GM12878 (cell line): ENCODE measurements around the gene ATP8A1.

ENCODE experiments used
- CEBPB ChIP-seq, 2 experiments: fragments of 150-350 bp in 1 of 2; IDR thresholded peaks; 2 replicates each; pipeline ENCODE4 v1.6.1; 2012 to 2014; ENCODE audit warnings: low read depth in 2 of 2, low read length in 2 of 2, borderline replicate concordance in 1 of 2, inconsistent platforms in 1 of 2
- CTCF ChIP-seq, 3 experiments: IDR thresholded peaks in 2 of 3; conservative IDR thresholded peaks in 1 of 3; 2 replicates each; pipeline ENCODE4 v1.5.1; 2011; ENCODE audit warnings: low read depth in 3 of 3, low read length in 3 of 3, mild to moderate bottlenecking in 3 of 3, control low read depth in 2 of 3, moderate library complexity in 2 of 3, inconsistent platforms in 1 of 3, mixed read lengths in 1 of 3; ENCODE audit not compliant: control insufficient read depth in 2 of 3, insufficient read depth in 1 of 3; ENCODE audit errors: extremely low read depth in 1 of 3
- FOS ChIP-seq: IDR thresholded peaks from 3 replicates; pipeline ENCODE4 v1.6.1; 2011; ENCODE audit warnings: borderline replicate concordance; ENCODE audit not compliant: insufficient read length; ENCODE audit errors: extremely low read depth
- POLR2AphosphoS5 ChIP-seq: IDR thresholded peaks from 2 replicates; pipeline ENCODE4 v1.6.1; 2011; ENCODE audit warnings: mild to moderate bottlenecking, low read length, inconsistent platforms
- ZBTB33 ChIP-seq: fragments of 450-650 bp; IDR thresholded peaks from 2 replicates; pipeline ENCODE4 v1.6.1; 2017; ENCODE audit warnings: mild to moderate bottlenecking
- ZBTB40 ChIP-seq: fragments of 450-650 bp; IDR thresholded peaks from 2 replicates; pipeline ENCODE4 v1.6.1; 2016; ENCODE audit warnings: mild to moderate bottlenecking, moderate library complexity, borderline replicate concordance

- TF ChIP-seq CTCF (IDR thresholded peaks at IDR 0.05 in 2 of 3, conservative IDR thresholded peaks at IDR 0.05 in 1 of 3; ENCODE audit: control insufficient read depth in 2 of 3, extremely low read depth in 1 of 3, insufficient read depth in 1 of 3, low read depth in 3 of 3, low read length in 3 of 3) (no peak), FOS (no peak), CEBPB (IDR thresholded peaks at IDR 0.05; ENCODE audit: borderline replicate concordance in 1 of 2, low read depth in 2 of 2, low read length in 2 of 2) (no peak), POLR2AphosphoS5 (no peak), ZBTB40 (no peak), ZBTB33 (no peak)
Observed at GRCh38 chr4:42615131-42615763, 41.7 kb downstream of the ATP8A1 start.
